Measurements from ENCODE around the gene OR2T4.

GRCh38 chr1:248316796-248317195 is 44.7 kb upstream of the OR2T4 start:
- no peak for TF ChIP-seq SIN3A (IDR thresholded peaks at IDR 0.05; ENCODE audit: borderline replicate concordance, insufficient read depth, low read length)
- no peak for TF ChIP-seq POLR2AphosphoS5 (IDR thresholded peaks at IDR 0.05; ENCODE audit: low read depth, low read length)
- no peak for TF ChIP-seq TAF1 (IDR thresholded peaks at IDR 0.05; ENCODE audit: borderline replicate concordance, insufficient read depth, low read length)
